ENCODE measurements around the gene LCTL.
A peak's percentile ranks its signal among the peaks of the same experiment; 100 is the strongest.

The LCTL gene, protein sequence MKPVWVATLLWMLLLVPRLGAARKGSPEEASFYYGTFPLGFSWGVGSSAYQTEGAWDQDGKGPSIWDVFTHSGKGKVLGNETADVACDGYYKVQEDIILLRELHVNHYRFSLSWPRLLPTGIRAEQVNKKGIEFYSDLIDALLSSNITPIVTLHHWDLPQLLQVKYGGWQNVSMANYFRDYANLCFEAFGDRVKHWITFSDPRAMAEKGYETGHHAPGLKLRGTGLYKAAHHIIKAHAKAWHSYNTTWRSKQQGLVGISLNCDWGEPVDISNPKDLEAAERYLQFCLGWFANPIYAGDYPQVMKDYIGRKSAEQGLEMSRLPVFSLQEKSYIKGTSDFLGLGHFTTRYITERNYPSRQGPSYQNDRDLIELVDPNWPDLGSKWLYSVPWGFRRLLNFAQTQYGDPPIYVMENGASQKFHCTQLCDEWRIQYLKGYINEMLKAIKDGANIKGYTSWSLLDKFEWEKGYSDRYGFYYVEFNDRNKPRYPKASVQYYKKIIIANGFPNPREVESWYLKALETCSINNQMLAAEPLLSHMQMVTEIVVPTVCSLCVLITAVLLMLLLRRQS

DNA sequence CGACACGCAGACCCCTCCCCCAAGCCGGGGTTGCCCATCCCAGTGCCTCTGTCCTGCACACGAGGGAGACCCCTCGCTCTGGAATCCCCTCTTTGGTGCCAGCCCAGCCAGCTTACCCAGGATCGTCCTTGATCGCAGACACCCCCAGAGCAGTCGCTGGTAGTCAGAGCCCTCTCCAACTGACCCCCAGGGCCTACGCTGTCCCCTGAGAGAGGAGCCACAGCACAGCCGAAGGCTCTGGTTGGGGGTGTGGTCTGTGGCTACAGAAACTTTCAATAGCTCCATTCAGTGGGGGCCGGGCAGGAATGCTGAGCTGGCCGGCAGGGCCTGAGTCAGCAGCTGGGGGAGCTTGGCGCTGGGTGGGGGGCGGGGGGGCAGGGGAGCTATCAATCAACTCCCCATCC is at the start of gene LCTL:
Gene LCTL (minus strand): TSS at position 258 of the 404 bp plus-strand sequence. CDS start 633 bp downstream, outside the sequence.
- DNase-seq (ENCODE audit: low read depth in 4 of 4, low spot score in 1 of 4), result no peak

DNA sequence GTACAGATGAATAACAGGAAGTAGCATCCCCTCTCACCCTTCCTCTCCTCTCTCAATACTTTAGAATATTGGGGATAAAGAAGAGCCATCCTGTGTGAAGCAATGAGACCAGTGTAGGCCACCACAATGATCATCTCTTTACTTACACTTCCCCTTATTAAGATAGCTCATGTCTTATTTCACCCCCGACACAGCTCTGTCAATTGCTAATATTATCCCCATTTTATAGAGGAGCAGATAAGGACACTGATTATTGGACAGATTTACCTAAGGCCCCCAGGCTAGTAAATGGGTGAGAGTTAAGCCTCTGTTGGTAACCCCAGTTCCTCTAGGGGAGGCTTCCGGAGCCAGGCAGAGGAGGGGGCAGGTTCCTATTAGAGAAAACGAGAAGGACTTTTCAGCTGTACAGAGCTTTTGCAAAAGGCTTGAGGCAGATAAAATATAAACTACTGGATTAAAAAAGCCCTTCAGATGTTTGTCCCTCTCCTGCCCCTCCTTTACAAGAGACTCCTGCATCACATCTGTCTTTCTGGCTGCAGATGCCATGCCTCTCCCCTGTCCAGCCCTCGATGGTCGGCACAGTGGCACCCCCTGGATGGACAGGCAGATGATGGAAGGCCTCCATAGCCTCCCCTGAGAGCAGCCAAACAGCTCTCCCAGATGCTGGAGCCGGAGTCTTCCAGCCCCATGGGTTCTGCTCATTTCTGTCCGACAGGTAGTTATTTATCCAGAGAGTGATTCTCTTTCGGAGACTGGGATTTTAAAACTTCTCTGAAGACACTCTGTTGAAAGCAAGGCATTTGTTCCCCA is 49.4 kb upstream of the LCTL start:
- DNase-seq (ENCODE audit: low read depth in 4 of 4, low spot score in 1 of 4), result no peak

GRCh38 chr15:66614456-66614855 is 48.7 kb upstream of the LCTL start:
- no peak for DNase-seq (ENCODE audit: low read depth in 4 of 4, low spot score in 1 of 4)

DNA sequence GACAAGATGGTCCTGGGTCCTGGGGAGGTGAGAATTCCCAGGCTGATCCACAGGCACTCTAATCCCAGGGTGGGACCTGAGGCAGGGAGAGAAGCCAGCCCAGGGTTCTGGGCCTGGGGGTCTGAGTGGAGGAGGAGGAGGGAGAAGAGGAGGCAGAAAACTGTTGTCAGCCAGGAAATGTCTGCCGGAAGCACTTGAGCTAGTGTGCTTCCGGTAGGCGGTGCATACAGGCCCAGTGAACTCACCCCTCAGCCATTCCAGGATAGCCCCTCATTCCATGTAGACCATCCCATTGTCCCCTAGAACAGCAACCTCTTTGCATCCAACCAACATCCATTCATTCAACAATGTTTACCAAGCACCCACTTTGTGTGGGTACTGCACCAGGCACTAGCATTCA is 47.9 kb upstream of the LCTL start:
- no peak for DNase-seq (ENCODE audit: low read depth in 4 of 4, low spot score in 1 of 4)

GRCh38 chr15:66611257-66612053 is 45.7 kb upstream of the LCTL start:
- no peak for DNase-seq (ENCODE audit: low read depth in 4 of 4, low spot score in 1 of 4)

- DNase-seq (ENCODE audit: low read depth in 4 of 4, low spot score in 1 of 4), result no peak
These were observed 44.1 kb upstream of the LCTL start for GRCh38 chr15:66609876-66610275.

DNA sequence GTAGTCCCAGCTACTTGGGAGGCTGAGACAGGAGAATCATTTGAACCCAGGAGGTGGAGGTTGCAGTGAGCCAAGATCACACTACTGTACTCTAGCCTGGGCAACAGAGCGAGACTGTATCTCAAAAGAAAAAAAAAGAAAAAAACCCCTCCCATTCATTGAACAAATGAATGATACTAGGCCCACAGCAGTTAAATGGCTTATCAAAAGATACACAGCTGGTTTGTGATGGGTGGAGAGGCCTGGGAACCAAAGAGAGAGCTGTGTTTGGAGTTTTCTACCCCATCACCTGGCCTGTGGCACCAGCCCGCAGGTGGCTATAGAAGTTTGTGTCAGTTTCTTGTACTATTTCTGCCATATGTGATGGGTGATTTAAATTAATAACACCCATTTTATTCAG is 43.1 kb upstream of the LCTL start:
- no peak for DNase-seq (ENCODE audit: low read depth in 4 of 4, low spot score in 1 of 4)

DNA sequence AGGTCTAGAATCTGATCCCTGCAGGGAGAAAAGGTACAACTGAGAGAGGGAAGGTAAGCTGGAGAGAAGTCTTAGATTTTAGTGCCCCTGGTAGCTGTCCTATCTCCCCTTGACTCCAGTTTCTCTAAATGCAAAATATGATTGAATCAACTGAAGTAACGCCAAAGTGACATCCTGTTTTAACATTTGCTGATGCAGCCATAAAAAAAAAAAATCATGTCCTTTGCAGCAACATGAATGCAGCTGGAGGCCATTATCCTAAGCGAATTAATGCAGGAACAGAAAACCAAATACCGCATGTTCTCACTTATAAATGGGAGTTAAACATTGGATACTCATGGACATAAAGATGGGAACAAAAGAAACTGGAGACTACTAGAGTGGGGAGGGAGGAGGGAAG is 42.4 kb upstream of the LCTL start:
- no peak for DNase-seq (ENCODE audit: low read depth in 4 of 4, low spot score in 1 of 4)

GRCh38 chr15:66603301-66604179 is 37.7 kb upstream of the LCTL start:
- DNase-seq (ENCODE audit: low read depth in 4 of 4, low spot score in 1 of 4), result peak; percentile 24 to 62 (median 42)

DNA sequence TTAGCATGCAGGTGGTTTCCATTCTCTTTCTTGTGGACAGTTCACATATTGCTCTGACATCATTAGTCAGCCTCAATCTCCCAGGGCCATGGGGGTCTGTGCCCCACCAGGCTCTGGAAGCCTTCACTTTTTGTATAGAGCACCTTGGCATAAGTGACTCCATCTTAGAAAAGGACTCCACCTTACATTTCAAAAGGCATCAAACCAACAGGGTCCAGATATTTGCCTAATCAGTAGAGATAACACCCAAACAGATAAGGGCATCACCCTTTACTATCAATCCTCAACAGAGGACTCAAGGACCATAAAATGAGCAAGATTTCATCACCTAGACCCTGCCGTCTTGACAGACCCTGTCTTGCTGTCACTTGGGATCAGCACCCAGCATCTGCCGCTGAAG is 35.7 kb upstream of the LCTL start:
- no peak for DNase-seq (ENCODE audit: low read depth in 4 of 4, low spot score in 1 of 4)

DNA sequence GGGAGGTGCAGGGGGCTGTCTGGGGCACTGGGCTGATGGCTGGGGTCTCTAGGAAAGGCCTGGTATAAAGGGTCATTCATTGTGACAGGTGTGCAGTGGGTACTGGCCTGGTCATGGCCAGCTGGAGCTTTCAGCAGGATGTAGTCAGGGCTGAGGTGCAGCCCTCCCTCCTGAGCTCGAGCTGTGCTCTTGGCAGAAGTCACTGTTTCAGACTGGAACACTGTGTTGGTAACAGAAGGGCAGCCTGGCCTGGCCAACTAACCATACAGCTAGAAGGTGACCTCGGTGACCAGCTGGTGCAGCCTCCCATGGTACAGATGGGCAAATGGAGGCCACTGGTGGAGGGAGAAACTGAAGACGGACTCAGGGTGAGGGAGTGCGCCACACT is 34.4 kb upstream of the LCTL start:
- no peak for DNase-seq (ENCODE audit: low read depth in 4 of 4, low spot score in 1 of 4)

DNA sequence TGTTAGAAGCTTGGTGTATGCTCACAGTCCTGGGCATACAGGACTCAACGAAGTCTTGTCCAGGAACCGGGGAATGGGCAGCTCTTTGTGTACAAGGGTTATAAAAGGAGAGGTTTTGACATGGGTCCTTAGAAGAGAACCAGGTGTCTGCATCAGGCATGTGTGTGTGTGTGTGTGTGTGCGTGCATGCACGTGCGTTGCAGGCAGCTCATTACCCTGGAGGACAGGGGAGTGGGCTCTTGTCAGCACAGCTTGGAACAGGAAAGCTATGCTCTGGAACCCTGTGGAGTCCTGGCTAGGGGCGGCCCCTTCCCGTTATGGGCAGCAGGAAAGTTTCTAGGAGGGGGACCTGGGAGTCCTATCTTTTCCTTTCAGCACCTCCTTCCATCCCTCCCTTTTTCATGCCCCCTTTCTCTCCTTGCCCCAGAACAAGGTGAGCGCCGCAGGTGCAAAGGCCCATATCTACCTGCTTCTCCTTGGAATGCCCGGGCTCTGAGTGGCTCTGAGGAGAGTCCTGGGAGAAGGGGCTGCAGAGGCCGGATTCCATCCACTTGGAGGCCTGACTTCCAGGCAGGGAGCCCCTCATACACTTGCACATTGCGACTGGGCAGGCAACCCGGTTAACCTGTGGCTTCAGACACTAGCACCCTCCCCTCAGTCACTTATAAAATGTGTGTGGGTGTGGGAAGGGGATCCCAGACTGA is 33.9 kb upstream of the LCTL start:
- no peak for DNase-seq (ENCODE audit: low read depth in 4 of 4, low spot score in 1 of 4)

GRCh38 chr15:66598095-66598815 is 32.5 kb upstream of the LCTL start:
- no peak for DNase-seq (ENCODE audit: low read depth in 4 of 4, low spot score in 1 of 4)

DNA sequence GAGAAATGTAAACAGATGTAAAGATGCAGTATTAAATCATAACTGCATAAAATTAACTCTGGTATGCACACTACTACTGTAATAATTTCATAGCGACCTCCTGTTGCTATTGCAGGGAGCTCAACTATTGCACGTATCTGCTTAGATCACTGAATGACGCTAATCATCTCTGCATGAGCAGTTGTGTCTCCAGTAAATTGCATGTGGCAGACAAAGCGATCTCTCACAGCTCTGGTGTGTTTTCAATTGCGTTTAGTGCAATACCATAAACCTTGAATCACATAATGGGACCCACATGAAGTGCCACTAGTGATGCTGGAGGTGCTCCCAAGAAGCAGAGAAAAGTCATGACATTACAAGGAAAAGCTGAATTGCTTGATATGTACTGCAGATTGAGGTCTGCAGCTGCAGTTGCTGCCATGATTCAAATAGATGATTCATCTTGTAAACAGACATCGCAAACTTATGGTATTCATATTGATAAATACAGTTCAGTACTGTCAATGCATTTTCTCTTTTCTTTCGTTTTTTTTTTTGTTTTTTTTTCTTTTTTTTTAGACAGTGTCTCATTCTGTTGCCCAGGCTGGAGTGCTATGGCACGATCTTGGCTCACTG is 30.2 kb upstream of the LCTL start:
- DNase-seq (ENCODE audit: low read depth in 4 of 4, low spot score in 1 of 4), result no peak

DNA sequence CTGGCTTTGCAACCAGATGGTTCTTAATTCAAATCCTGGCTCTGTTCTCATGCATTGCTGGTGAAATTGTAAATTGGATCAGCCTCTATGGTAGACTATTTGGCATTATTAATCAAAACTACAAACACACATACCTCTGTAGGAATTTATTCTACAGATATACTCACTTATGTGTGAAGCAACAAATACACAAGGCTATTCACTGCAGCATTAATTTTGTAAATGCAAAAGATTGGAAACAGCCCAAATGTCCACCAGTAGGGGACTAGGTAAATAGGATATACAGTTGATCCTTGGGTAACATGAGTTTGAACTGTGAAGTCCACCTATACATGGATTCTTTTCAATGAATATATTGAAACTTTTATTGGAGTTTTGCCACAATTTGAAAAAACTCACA is 29.5 kb upstream of the LCTL start:
- no peak for DNase-seq (ENCODE audit: low read depth in 4 of 4, low spot score in 1 of 4)

- no peak for DNase-seq (ENCODE audit: low read depth in 4 of 4, low spot score in 1 of 4)
These were observed 29.0 kb upstream of the LCTL start for GRCh38 chr15:66594836-66595235.

GRCh38 chr15:66594344-66594743 is 28.5 kb upstream of the LCTL start:
- DNase-seq (ENCODE audit: low read depth in 4 of 4, low spot score in 1 of 4), result no peak

- no peak for DNase-seq (ENCODE audit: low read depth in 4 of 4, low spot score in 1 of 4)
These were observed 27.5 kb upstream of the LCTL start for GRCh38 chr15:66593219-66593780.
